Activated T-helper 1 cell treated with Interleukin-2 at 50 U/mL for 16 hours (primary cell): ENCODE measurements around the gene CORO6.
A peak's percentile ranks its signal among the peaks of the same experiment; 100 is the strongest.
"Not testable (repeated sequence)": the region's sequence is repeated elsewhere in the genome, so short reads cannot be mapped to it uniquely, and the experiment has no call there.

Source experiments
- DNase-seq: peaks from one replicate; pipeline ENCODE4 v3.0.0-alpha.2; 2020; ENCODE audit warnings: low read depth

CORO6 gene

GRCh38 chr17:29622337-29623282, at the start of gene CORO6:
Gene CORO6 (minus strand): TSS chr17:29622912. CDS start chr17:29621421, 1,491 bp downstream.
- peak; percentile 55 for DNase-seq

GRCh38 chr17:29671661-29672060, 48.9 kb upstream of the CORO6 start:
- no peak for DNase-seq

- DNase-seq: no peak
Measured at GRCh38 chr17:29669266-29669665, 46.6 kb upstream of the CORO6 start.

GRCh38 chr17:29667969-29668368, 45.3 kb upstream of the CORO6 start:
- DNase-seq: no peak

GRCh38 chr17:29665481-29665810, 42.7 kb upstream of the CORO6 start:
- no peak for DNase-seq

GRCh38 chr17:29664743-29665480, 42.2 kb upstream of the CORO6 start:
- no peak for DNase-seq

- no peak for DNase-seq
Measured at GRCh38 chr17:29663155-29663554, 40.4 kb upstream of the CORO6 start.

- no peak for DNase-seq
Measured at GRCh38 chr17:29661213-29661612, 38.5 kb upstream of the CORO6 start.

GRCh38 chr17:29659155-29659554, 36.4 kb upstream of the CORO6 start:
- DNase-seq: no peak

GRCh38 chr17:29655323-29655722, 32.6 kb upstream of the CORO6 start:
- DNase-seq: no peak

GRCh38 chr17:29653995-29654714, 31.4 kb upstream of the CORO6 start:
- no peak for DNase-seq

GRCh38 chr17:29652976-29653375, 30.3 kb upstream of the CORO6 start:
- no peak for DNase-seq

- not testable (repeated sequence) for DNase-seq
Measured at GRCh38 chr17:29651913-29652312, 29.2 kb upstream of the CORO6 start.

- no peak for DNase-seq
Measured at GRCh38 chr17:29650396-29650795, 27.7 kb upstream of the CORO6 start.

GRCh38 chr17:29649359-29649758, 26.6 kb upstream of the CORO6 start:
- no peak for DNase-seq

- DNase-seq: no peak
Measured at GRCh38 chr17:29648005-29648404, 25.3 kb upstream of the CORO6 start.

GRCh38 chr17:29645515-29646051, 22.9 kb upstream of the CORO6 start:
- DNase-seq: no peak

- no peak for DNase-seq
Measured at GRCh38 chr17:29643817-29644160, 21.1 kb upstream of the CORO6 start.

GRCh38 chr17:29642171-29642611, 19.5 kb upstream of the CORO6 start:
- no peak for DNase-seq

- no peak for DNase-seq
Measured at GRCh38 chr17:29640981-29641642, 18.4 kb upstream of the CORO6 start.

- no peak for DNase-seq
Measured at GRCh38 chr17:29640413-29640812, 17.7 kb upstream of the CORO6 start.

GRCh38 chr17:29633886-29634285, 11.2 kb upstream of the CORO6 start:
- DNase-seq: no peak
